ENCODE data around the gene PLXNA3.
"Not testable (repeated sequence)": the region's sequence is repeated elsewhere in the genome, so short reads cannot be mapped to it uniquely, and the experiment has no call there.

PLXNA3 gene

GRCh38 chrX:154481911-154482601 lies 24.0 kb downstream of the PLXNA3 start:
- no peak for DNase-seq

- no peak for DNase-seq
Measured at GRCh38 chrX:154482786-154483185, 24.7 kb downstream of the PLXNA3 start.

GRCh38 chrX:154483325-154483724 lies 25.2 kb downstream of the PLXNA3 start:
- no peak for DNase-seq

DNA sequence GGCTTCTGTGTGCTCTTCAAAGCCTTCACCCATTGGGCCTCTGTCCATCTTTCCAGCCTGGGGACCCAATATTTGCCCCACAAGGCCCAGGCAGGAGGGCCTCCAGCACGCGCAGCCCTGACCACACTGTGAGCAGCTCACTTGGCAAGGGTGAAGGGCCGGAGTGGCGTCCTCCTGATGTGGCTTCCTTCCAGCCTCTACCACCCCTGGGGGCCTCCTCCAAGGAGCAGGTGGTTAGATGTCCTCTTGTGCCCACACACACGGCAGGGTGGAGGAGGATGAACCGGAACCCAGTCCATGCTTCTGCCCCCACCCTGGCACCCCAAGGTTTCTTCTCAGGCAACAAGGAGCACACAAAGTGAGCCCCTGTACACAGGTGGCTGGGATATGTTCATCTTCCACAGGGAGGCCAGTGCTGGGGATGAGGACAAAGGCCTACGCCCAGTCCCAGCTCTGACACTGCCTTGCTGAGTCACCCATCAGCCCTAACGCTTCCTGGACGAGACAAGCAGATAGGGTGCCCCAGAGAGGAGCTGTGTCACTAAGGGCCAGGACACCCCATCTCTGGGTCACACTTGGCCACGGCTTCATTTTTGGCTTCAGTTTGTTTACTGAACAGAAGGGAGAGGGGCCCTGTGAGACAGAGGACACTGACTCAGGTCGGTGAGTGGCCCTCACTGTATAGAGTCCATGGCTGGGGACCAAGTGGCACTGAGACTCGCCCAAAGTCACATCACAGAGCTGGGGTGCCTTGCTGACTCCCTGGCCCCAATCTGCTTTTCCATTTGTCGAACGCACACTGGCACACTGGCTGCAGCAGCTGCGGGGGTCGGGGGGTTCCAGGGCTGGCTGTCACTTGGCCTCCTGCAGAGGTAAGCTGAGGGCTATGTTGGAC lies 26.4 kb downstream of the PLXNA3 start:
- DNase-seq = no peak

- DNase-seq = no peak
Measured at GRCh38 chrX:154485150-154486051, 27.3 kb downstream of the PLXNA3 start.

- peak; percentile 75 for DNase-seq
Measured at GRCh38 chrX:154486052-154486395, 27.9 kb downstream of the PLXNA3 start.

DNA sequence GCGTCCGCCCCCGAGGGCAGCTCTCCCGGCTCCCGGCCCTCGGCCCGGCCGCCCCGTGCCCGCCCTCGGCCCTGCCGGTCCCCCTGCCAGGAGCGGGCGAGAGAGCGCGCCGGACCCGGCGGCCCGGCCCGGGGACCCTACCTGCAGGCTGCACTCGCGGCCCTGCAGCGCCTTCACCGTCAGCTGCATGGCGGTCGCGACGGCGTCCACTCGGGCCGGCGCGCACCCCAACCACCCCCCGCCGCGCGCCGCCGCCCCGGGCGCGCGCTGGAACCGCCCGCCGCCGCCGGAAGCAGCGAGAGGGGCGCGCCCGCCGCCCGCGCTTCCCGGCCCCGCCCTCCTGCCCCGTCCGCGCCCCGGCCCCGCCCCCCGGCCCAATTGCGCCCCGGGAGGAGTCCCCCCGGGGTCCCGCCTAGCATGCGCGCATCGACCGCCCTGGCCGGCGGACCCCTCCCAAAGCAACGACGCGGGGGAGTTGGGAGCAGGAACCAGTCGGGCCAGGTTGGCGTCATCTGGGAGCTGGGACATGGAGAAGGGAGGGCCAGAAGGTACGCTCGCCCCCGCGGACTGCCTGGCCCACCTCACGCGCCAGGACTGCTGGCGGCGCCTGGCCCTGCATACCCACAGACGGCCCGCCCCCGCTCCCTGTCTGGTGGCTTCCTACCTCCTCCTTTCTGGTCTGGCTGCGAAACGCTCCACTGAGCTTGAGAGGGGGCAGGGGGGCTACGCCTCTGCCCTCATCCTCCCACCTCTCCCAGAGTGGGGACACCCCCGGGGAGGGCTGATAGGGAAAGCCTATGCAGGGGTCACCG lies 28.5 kb downstream of the PLXNA3 start, which contains the start of gene UBL4A:
Gene UBL4A (minus strand): TSS at position 220 of the 812 bp plus-strand sequence. CDS start 31 bp downstream, at position 189.
- peak; percentile 83 for DNase-seq

DNA sequence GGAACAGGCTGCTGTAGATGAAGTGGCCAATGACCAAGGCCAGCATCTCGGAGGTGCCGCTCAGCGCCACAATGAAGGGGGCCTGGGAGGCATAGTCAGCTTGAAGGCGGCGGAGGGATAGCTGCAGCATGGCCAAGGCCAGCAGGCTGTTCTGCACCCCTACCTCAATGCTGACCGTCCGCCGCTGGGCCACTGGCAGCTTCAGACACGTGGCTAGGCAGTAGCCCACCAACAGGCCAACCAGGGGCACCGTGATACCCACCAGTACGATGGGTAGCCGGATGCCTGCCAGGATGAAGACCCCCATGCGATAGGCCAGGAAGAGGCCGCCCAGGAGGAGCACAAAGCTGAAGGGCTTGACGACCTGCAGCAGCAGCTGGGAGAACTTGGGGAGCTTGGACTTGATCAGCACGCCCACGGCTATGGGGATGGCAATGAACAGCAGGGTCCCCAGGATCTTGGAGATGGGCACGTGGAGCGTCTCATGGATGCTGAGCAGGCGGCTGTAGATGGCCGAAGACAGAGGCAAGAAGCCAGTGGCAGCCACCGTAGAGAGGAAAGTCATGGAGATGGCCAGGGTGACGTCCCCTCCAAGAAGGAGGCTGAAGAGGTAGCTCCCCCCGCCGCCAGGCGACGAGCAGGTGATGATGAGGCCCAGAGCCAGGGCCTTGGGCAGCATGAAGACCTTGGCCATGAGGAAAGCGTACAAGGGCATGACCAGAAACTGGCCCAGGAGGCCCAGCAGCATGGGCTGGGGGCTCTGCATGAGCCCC lies 29.6 kb downstream of the PLXNA3 start:
- DNase-seq = no peak

GRCh38 chrX:154488336-154489075 lies 30.4 kb downstream of the PLXNA3 start:
- no peak for DNase-seq

DNA sequence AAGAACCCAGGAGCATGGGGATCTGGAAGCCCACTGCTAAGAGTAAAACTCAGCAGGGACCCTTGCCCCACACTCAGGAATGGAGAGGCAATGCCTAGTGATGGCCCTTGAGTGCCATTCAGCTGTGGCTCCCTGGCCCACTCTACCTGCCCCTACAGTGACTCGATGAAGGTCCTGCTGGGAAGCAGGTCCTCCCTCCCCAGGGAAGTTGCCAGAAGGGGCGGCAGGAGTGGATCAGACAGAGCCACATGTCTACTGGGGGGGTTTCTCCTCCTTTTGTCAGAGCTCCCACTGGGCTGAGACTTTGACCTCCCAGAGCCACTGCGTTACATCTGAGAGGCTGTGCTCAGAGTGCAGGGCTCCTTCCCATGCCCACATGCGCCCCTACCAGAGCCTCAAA lies 31.1 kb downstream of the PLXNA3 start:
- DNase-seq = no peak

DNA sequence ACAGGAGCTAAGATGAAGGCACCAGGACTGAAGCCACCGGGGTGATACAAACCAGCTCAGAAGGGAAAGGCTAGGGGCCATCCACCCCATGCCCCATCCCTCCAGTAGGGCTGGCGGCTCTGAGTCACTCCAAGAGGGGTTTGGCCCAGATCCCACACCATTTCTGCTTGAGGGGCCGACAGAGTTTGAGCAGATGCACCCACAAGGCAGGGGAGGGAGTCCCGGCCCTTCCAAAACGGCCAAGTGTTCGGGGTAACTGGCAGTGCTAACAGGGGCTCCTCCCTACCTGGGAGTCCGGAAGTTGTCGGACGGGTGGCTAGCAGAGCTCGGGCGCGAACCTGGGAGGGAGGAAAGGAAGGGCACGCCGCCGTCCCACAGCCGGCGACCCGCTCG lies 31.9 kb downstream of the PLXNA3 start:
- DNase-seq = peak; percentile 70

- peak; percentile 95 for DNase-seq
Measured at GRCh38 chrX:154490414-154491083, 32.5 kb downstream of the PLXNA3 start, which contains the start of gene SLC10A3. TSS of gene SLC10A3 (minus strand) at chrX:154490629. CDS start at chrX:154488940, 1,689 bp downstream.

DNA sequence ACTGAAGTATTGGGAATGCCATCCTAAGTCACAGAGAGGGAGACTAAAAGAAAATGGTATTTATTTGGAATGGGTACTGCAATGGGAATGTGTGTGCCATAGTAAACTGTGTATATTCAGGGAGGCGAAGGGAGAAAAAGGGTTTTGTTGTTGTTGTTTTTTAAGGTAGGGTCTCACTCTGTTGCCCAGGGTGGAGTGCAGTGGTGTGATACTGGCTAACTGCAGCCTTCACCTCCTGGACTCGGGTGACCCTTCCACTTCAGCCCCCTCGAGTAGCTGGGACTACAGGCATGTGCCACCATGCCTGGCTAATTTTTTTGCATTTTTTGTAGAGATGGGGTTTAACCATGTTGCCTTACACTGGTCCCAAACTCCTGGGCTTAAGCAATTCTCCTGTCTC lies 36.6 kb downstream of the PLXNA3 start:
- DNase-seq = no peak

DNA sequence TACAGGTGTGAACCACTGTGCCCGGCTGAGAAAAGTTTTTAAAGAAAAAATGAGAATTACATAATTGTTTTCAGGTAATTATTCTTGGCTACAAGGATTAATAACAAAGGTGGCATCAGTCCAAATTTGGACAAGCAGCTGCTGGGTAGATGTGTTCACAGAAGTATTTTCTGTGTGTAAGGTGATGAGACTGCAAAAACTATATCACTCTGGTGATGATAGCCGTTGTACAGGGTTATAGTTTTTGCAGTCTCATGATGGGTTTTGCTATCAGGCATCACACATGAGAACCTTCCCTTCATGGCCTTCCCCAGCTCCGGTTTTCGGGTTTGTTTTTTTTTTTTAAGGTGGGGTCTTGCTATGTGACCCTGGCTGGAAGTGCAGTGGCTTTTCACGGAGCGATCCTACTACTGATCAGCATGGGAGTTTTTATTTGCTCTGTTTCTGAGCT lies 37.4 kb downstream of the PLXNA3 start:
- no peak for DNase-seq

DNA sequence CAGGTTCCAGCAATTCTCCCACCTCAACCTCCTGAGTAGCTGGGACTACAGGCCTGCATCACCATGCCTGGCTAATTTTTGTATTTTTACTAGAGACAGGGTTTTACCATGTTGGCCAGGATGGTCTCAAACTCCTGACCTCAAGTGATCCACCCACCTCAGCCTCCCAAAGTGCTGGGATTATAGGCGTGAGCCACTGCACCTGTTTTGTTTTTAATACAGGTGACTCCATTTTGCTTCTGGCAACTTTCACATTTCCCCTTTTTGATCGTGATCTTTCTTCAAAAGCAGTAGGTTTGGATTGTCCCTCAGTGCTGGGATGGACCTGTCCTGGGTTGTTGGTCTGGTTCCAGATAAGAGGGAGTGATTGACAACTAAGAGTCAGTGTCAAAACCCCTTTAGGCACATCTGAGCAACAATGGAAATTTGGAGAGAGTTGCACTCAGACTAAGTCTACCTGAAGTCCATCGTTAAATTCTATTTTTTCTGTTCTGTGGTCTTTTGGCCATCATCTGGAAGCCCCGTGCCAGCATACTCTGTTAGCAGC lies 38.6 kb downstream of the PLXNA3 start:
- not testable (repeated sequence) for DNase-seq

GRCh38 chrX:154501423-154501822 lies 43.3 kb downstream of the PLXNA3 start:
- DNase-seq = not testable (repeated sequence)

DNA sequence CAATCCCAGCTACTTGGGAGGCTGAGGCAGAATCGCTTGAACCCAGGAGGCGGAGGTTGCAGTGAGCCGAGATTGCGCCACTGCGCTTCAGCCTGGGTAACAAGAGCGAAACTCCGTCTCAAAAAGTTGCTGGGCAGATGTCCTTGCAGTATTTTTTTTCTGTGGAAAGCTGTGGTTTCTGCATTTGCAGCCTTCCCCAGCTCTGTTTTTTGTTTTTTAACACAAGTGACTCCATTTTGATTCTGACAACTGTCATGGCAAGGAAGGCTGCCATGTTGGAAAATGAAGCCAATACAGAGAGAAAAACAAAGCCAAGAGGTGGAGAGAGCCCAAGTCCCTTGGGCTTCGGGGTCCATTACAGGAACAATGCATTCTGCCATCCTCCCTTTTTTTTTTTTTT lies 44.0 kb downstream of the PLXNA3 start:
- no peak for DNase-seq

- no peak for DNase-seq
Measured at GRCh38 chrX:154502989-154503388, 44.9 kb downstream of the PLXNA3 start.

DNA sequence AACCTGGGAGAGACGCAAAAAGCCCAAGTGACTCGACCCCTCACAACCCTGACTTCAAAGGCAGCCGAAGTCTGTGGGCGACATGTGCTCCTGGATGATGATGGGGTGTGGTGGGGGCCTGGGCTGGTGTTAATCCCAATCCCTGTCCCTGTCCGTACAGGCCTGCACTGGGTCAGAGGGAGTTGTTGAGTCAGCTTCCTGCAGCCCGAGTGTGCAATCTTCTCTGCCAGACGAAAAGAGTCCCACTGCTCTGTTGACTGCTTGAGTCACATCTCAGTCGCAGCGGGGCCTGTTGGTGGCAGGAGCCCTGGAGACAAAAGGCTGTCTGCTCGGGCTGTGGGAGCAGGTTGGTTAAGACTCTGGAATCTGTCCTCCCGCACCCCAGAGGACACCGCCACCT lies 47.7 kb downstream of the PLXNA3 start:
- DNase-seq = no peak

Measured in activated effector memory CD4-positive, alpha-beta T cell treated with anti-CD3 and anti-CD28 coated beads, Interleukin-2, amount 50 U/mL, for 16 hours (primary cell).